ENCODE data around the gene CEND1.
A peak's percentile ranks its signal among the peaks of the same experiment; 100 is the strongest.
"Not testable (repeated sequence)": the region's sequence is repeated elsewhere in the genome, so short reads cannot be mapped to it uniquely, and the experiment has no call there.

CEND1 gene

DNA sequence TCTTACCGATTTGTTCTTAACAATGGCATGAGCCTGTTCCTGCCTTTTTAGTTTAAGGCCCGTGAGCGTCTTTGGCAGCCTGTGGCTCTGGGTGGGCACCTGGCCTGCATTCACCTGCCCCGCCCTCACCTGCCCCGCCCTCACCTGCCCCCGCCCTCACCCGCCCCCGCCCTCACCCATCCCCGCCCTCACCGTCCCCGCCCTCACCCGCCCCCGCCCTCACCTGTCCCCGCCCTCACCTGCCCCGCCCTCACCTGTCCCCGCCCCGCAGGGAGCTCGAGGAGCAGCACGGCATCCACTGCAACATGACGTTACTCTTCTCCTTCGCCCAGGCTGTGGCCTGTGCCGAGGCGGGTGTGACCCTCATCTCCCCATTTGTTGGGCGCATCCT, 26.8 kb downstream of the CEND1 start:
- DNase-seq, result no peak

DNA sequence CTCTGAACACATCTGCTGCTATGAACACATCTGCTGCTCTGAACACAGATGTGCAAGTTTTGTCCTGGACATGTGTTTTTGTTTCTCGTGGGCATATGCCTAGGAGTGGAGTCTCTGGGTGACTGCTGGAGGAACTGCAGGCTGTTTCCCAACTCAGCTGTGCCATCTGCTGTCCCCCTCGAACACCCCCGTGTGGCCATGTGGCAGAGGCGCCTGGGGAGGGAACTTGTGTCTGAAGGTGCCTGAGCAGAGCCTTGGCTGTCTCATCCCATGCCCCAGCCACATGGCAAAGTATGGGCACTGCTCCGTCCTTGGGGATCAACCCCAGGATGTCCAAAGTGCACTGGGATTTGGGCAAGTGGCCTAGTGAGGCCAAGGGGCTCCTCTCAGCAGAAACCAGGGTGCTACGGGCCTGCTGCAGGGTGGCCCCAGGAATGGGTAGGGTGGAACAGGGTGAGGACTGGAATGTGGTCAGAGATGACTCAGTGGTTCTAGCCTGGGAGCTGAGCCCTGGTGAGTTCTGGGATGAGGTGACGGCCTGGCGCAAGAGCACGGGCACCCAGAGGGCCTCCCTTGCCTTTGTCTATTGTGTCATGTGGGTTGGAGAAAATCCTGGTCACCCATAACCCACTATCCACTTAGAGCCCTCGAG, 27.3 kb downstream of the CEND1 start:
- no peak for DNase-seq

DNA sequence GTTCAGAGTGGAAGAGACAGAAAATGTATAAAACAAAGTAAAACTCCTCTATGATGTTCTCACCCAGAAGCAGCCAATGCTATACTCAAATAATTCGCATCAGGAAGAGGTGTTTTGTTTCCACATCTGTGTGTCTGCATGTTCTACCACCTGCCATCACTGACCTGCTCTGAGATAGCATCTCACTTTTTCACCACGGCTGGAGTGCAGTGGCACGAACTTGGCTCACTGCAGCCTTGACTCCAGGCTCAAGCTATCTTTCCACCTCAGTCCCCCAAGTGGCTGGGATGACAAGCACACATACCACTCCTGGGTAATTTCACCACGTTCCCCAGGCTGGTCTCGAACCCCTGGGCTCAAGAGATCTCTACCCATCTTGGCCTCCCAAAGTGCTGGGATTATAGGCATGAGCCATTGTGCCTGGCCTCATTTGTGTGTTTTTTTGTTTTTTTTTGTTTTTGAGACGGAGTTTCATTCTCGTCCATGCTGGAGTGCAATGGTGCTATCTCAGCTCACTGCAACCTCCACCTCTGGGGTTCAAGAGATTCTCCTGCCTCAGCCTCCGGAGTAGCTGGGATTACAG, 28.3 kb downstream of the CEND1 start:
- DNase-seq, result no peak

DNA sequence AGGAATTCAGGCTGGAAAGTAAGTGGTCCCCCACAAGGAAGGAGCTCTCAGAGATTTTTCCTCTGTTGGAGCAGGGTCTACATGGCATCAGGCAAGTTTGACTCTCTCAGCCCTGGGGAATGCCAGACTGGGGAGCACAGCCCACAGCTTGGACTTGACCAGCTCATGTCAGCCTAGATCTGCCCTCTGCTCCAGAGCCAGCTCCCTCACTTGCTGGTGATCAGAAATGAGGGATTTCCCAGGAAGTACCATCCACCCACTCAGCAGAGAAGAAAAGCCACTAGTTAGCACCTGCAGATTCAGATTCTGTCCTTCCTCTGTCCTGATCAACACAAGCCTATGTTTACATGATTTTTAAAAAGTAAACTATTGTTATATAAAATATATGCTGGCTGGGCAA, 29.7 kb downstream of the CEND1 start:
- no peak for DNase-seq

DNA sequence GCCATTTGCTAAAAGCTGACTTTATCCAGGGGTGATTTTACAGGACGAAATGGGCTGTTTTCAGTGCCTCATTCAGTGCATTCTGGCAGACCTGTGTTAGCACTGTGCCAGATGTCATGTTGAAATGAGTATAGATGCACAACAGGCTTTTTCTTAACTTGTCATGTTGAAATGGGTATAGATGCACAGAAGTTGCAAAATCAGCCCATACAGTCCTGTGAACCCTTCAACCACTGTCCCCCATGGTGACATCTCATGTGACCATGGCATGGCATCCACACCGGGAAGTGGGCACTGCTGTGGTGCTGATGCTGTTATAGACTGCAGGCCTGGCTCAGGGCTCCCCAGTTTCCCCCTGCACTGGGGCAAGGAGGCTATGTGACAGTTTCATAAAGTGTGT, 40.2 kb downstream of the CEND1 start:
- no peak for DNase-seq

DNA sequence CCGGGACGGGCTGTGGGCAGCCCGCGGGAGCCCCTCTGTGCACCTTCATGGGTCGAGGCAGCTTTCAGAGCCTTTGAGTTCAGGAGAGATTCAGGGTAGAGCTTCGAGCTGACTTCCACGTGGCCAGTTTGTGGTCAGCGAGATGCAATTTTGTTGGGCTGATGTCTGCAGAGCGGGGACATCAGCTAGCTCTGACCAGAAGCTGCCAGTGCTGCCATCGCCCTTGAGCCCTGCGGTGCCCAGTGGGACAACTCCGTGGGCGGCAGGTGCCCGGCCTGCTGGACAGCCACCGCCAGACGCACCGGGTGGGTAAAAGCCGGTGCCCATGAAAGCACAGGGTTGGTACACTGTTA, 41.9 kb downstream of the CEND1 start:
- DNase-seq, result no peak

DNA sequence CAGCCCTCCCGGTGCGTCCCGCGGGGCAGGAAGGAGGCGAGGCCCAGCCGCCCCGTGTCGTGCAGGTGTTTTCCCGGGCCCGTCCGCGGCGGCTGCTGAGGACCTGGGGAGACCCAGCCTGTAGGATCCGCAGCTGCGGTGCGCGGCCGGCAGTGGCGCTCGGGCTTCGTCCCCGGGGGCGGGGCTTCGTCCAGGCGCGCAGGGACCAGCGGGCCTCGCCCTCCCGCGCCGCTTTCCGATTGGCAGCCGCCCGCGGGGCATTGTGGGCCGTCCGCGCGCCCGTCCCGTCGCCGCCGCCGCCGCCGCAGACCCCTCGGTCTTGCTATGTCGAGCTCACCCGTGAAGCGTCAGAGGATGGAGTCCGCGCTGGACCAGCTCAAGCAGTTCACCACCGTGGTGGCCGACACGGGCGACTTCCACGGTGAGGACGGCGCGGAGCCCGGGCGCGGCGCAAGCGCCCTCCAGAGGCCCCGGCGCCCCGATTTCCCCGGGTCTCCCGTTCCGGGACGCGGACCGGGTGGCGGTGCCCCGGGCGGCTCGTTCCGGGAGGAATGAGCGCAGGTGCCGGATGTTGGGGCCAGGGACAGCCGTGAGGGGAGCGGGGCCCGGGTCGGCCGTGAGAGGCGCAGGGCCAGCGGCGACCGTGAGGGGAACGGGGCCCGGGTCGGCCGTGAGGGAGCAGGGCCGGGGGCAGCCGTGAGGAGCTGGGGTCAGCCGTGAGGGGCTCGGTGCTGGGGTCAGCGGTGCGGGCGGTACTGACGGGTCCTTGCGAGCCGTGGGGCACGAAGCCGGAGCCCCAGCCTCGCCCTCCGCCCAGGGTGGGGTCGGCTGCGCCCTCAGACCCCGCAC, 42.5 kb downstream of the CEND1 start, which contains the start of gene TALDO1:
Gene TALDO1, plus strand, starts transcription at position 307 of the 849 bp plus-strand sequence. Its CDS starts 18 bp downstream, at position 325.
- DNase-seq, result peak; percentile 78

DNA sequence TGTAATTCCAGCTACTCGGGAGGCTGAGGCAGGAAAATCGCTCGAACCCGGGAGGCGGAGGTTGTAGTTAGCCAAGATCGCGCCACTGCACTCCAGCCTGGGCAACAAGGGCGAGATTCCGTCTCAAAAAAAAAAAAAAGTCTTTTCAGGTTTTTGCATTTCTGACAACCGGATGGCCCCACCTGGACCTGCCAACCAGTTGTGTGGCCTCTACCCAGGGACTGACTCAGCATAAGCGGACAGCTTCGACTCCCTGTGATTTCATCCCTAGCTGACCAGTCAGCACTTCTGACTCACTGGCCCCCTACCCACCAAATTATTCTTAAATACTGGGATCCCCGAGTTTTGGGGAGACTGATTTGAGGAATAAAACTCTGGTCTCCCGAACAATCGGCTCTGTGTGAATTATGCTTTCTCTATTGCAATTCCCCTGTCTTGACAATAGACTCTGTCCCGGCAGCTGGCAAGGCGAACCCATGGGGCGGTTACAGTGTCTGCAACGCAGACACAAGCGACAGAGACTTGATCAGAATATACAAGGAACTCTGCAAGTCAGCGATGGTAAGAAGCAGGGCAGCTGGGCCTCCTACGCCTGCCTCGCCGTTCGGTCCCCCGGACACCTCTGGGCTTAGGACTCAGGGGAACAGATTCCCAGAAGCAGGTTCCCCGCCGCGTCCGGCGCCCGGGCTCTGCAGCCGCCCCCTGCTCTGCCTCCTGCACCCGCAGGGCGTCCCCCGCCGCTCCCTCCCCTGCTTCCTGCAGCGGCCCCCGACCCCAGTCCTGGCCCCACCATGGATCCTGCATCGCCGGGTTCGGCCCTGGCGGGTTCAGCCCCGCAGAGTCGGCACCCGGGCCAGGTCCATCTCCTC, 43.4 kb downstream of the CEND1 start:
- DNase-seq, result no peak

DNA sequence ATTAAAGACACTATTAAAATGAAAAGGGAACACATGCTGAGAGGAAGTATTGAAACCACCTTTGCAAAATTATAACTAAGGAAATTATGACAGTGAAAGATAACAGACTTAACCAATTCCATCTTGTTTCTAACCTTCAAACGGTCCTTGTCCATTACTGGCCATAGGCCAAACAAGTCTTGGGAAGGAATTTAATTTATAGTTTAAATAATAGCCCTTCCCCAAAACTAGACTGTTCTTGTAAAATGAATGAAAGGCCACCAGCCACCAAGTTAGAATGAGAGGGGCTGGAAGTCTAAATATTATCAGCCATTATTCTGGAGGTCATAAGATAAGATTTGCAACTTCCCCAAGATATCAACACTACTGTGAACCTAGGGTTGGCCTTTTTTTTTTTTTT, 44.5 kb downstream of the CEND1 start:
- no peak for DNase-seq

DNA sequence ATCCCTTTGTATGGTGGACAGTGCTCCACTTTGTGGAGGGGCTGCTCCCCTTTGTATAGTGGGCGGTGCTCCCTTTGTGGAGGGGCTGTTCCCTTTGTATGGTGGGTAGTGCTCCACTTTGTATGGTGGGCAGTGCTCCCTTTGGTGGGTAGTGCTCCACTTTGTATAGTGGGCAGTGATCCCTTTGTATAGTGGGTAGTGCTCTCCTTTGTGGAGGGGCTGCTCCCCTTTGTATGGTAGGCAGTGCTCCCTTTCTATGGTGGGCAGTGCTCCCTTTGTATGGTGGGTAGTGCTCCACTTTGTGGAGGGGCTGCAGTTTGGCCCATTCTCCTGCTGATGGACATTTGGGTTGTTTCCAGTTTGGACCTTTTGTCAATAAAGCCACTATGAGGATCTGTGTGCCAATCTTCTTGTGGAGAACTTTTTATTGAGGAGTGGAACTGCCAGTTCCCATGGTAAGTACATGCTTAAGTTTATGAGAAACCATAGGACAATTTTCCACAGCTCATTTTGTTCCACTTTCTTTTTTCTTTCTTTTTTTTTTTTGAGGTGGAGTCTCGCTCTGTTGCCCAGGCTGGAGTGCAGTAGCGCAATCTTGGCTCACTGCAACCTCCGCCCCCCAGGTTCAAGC, 47.2 kb downstream of the CEND1 start:
- no peak for DNase-seq

DNA sequence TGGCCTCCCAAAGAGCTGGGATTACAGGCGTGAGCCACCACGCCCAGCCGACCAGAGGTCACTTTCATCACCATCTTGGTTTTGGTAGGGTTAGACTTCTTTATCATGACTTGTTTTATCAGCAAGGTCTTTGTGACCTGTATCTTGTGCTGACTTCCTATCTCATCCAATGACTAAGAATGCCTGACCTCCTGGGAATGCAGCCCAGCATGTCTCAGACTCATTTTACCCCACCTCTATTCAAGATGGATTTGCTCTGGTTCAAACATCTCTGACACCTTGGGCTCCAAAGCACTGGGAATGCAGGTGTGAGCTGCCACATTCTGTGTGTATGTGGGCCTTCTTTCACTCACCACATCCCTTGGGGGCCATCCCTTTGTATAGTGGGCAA, 47.7 kb downstream of the CEND1 start:
- no peak for DNase-seq

DNA sequence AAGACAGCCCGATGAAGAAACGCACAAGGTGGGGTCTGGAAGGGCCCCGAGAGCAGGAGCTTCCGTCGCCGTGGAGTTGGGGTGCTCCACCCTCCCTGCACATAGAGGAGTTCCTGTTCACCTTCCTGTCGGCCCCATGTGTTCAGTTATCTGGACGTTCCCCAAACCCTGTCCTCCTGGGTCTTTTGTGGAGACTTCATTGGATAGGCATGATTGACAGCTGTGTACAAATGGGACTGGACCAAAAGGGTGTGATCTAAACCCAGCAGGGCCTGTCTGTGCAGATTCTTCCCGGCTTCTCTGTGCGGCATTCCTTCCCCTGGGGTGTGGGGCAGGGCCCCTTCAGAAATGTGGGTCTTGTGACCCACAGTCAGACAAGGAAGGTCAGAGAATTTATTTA, 52.0 kb downstream of the CEND1 start:
- not testable (repeated sequence) for DNase-seq

DNA sequence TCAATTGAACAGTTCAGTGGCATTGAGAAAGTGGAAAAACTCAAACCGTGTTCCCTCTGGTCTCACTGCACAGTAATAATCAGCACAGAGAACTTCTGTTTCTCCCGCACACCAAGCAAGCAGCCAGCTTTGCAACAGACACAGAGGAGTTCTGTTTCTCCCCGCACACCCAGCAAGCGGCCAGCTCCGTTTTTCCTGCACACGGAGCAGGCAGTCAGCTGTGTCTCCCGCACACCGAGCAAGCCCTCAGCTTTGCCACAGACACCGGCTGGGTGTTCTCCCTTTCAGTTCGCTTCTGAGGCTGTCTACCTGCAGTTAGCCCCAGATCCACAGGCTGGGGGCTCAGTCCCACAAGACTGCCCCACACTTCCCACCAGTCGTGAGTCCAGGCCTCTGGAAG, 52.5 kb downstream of the CEND1 start:
- no peak for DNase-seq
